ENCODE results near the gene CLIP1. TPM values are rescaled to one million over a fixed set of nuclear protein-coding genes. Genes with fewer than 3 reads are reported as not detected.

The CLIP1 gene
- total and polyA plus RNA-seq, 2 of the 8 experiments (the other 6 are each of a cell fraction or from before 2014, with no cell fraction given), result 19.0 to 27.6 TPM

DNA sequence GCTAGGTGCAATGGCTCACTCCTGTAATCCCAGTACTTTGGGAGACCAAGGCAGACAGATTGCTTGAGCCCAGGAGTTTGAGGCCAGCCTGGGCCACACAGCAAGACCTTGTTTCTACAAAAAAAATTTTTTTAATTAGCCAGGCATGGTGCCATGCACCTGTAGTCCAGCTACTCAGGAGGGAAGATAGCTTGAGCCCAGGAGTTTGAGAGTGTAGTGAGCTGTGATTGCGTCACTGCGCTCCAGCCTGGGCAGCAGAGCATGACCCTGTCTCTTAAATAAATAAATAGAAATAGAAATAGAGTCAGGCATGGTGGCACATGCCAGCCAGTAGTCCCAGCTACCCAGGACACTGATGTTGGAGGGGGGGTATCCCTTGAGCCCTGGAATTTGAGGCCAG, 36.7 kb upstream of the CLIP1 start (continued):
- TF ChIP-seq CHD7 (IDR thresholded peaks at IDR 0.05; ENCODE audit: insufficient replicate concordance, low read length), result no peak
- no peak for TF ChIP-seq NANOG (IDR thresholded peaks at IDR 0.05; ENCODE audit: insufficient read depth, low read depth, low read length, poor library complexity, severe bottlenecking)
- TF ChIP-seq EGR1 (IDR thresholded peaks at IDR 0.05; ENCODE audit: borderline replicate concordance, low read depth, low read length), result no peak
- TF ChIP-seq ATF3 (IDR thresholded peaks at IDR 0.05; ENCODE audit: insufficient read depth, low read depth, low read length), result no peak
- TF ChIP-seq TAF7 (optimal IDR thresholded peaks at IDR 0.05; ENCODE audit: borderline replicate concordance, low read depth, low read length), result no peak
- no peak for TF ChIP-seq KDM1A (IDR thresholded peaks at IDR 0.05; ENCODE audit: borderline replicate concordance, low read length)
- no peak for TF ChIP-seq ATF2 (IDR thresholded peaks at IDR 0.05; ENCODE audit: low read length)
- no peak for TF ChIP-seq POU5F1 (IDR thresholded peaks at IDR 0.05; ENCODE audit: low read depth, low read length)
- no peak for TF ChIP-seq CREB1 (IDR thresholded peaks at IDR 0.05)
- no peak for TF ChIP-seq CBX5 (IDR thresholded peaks at IDR 0.05; ENCODE audit: low read depth, low read length)

All from H1 (cell line).